HepG2 (cell line): Measurements from ENCODE around the gene SNX6. TPM values are rescaled to one million over a fixed set of nuclear protein-coding genes. Genes with fewer than 3 reads are reported as not detected.

Source experiments
- ARID5B ChIP-seq: IDR thresholded peaks from 2 replicates; pipeline ENCODE4 v1.4.0; 2020; ENCODE audit warnings: mild to moderate bottlenecking, missing genetic modification reagents
- ASH2L ChIP-seq: fragments of 300-600, 200-600 bp; sonication (generic); IDR thresholded peaks from 2 replicates; pipeline ENCODE4 v1.7.0; 2017; ENCODE audit warnings: low read depth, mild to moderate bottlenecking, moderate library complexity, mixed read lengths, low read length; ENCODE audit not compliant: insufficient read length
- BORCS8-MEF2B ChIP-seq: sonication (generic); formaldehyde crosslinking; IDR thresholded peaks from 2 replicates; pipeline ENCODE4 v1.8.0; 2022; ENCODE audit warnings: mild to moderate bottlenecking, missing genetic modification reagents
- CTCF ChIP-seq: sonication (generic); formaldehyde crosslinking; IDR thresholded peaks from 2 replicates; pipeline ENCODE4 v1.5.0; 2020; ENCODE audit warnings: mild to moderate bottlenecking, missing genetic modification reagents, moderate library complexity
- HMGXB3 ChIP-seq: sonication (generic); formaldehyde crosslinking; IDR thresholded peaks from 2 replicates; pipeline ENCODE4 v1.4.0; 2020; ENCODE audit warnings: missing genetic modification reagents, borderline replicate concordance
- JUN ChIP-seq: sonication (generic); formaldehyde crosslinking; IDR thresholded peaks from 2 replicates; pipeline ENCODE4 v1.4.0; 2020; ENCODE audit warnings: mild to moderate bottlenecking, missing genetic modification reagents
- NFAT5 ChIP-seq: sonication (generic); formaldehyde crosslinking; IDR thresholded peaks from 2 replicates; pipeline ENCODE4 v1.4.0; 2020; ENCODE audit warnings: missing genetic modification reagents
- PLSCR1 ChIP-seq: sonication (generic); formaldehyde crosslinking; IDR thresholded peaks from 2 replicates; pipeline ENCODE4 v1.5.0; 2020; ENCODE audit warnings: missing genetic modification reagents, mild to moderate bottlenecking, borderline replicate concordance
- XBP1 ChIP-seq: sonication (generic); formaldehyde crosslinking; IDR thresholded peaks from 2 replicates; pipeline ENCODE4 v1.5.0; 2020; ENCODE audit warnings: missing genetic modification reagents
- ZNF747 ChIP-seq: sonication (generic); formaldehyde crosslinking; IDR thresholded peaks from 2 replicates; pipeline ENCODE4 v1.8.1; 2023; ENCODE audit warnings: missing genetic modification reagents, mild to moderate bottlenecking, borderline replicate concordance
- polyA plus RNA-seq, 8 experiments: library from polyadenylated mRNA; depleted of rRNA in 3 of 8; stranded (reverse) in 7 of 8; unstranded in 1 of 8; fragments of >200 nt; fragmentation: Illumina TruSeq in 4 of 8; extraction: Trizol in 4 of 8; gene quantifications; 2 replicates each; pipeline versions ENCODE4 v1.2.1 to v1.2.3, GENCODE V29; 2011 to 2016; ENCODE audit warnings: low read depth in 4 of 8, missing spikeins in 1 of 8, mixed read lengths in 1 of 8; ENCODE audit not compliant: insufficient read depth in 1 of 8
- total RNA-seq, 5 experiments: library from RNA; depleted of rRNA; stranded (reverse); fragments of >200 nt; fragmentation: Illumina TruSeq; extraction: Trizol; gene quantifications; 2 replicates each; pipeline ENCODE4 v1.2.3, GENCODE V29; 2016; ENCODE audit warnings: low read depth in 1 of 5

The SNX6 gene
- total and polyA plus RNA-seq, 2 of the 13 experiments (the other 11 are each of a cell fraction or from before 2014, with no cell fraction given): 92.3 to 169 TPM

- TF ChIP-seq NFAT5 (CRISPR knock-in tag) (peak; percentile 93), PLSCR1 (CRISPR knock-in tag) (no peak; the same call in 1 of the 2 replicates), XBP1 (peak; percentile 92), JUN (CRISPR knock-in tag) (peak; percentile 96), BORCS8-MEF2B (CRISPR knock-in tag) (peak; percentile 98), HMGXB3 (CRISPR knock-in tag) (peak; percentile 95), ZNF747 (peak; percentile 100), ASH2L (peak; percentile 99), CTCF (CRISPR knock-in tag) (peak; percentile 51), ARID5B (CRISPR knock-in tag) (peak; percentile 93)
Observed at GRCh38 chr14:34539407-34540180, 90.4 kb downstream of the SNX6 start, which contains the start of gene EAPP (continued).
